Stomach (tissue), 9 donors: ENCODE results near the gene ANP32E. TPM values are rescaled to one million over a fixed set of nuclear protein-coding genes. Genes with fewer than 3 reads are reported as not detected.
A peak's percentile ranks its signal among the peaks of the same experiment; 100 is the strongest.
"Not testable (repeated sequence)": the region's sequence is repeated elsewhere in the genome, so short reads cannot be mapped to it uniquely, and the experiment has no call there.

Experiments
- DNase-seq, 2 donors: peaks; one replicate each; pipeline versions ENCODE4 v3.0.0 to v3.0.0-alpha.2; 2013 to 2019
- H3K27ac ChIP-seq, 5 donors: fragments of 200-600 bp in 4 of 5; sonication (generic) in 4 of 5; one replicate each; pipeline ENCODE4 v1.5.1; 2013 to 2019; ENCODE audit warnings: mild to moderate bottlenecking in 1 of 5, moderate library complexity in 1 of 5
- H3K27me3 ChIP-seq, 3 donors: fragments of 200-600 bp; sonication (generic); one replicate each; pipeline ENCODE4 v1.5.1; 2017 to 2019; ENCODE audit warnings: mixed run types in 1 of 3
- H3K36me3 ChIP-seq, 4 donors: fragments of 200-600 bp; sonication (generic); 1 replicate in 3 of 4; 2 replicates in 1 of 4; pipeline ENCODE4 v1.5.1; 2016 to 2019
- H3K4me1 ChIP-seq, 4 donors: fragments of 200-600 bp; sonication (generic); one replicate each; pipeline ENCODE4 v1.5.1; 2016 to 2019
- H3K4me3 ChIP-seq, 4 donors: fragments of 200-600 bp; sonication (generic) in 3 of 4; one replicate each; pipeline ENCODE4 v1.5.1; 2016 to 2019; ENCODE audit warnings: mild to moderate bottlenecking in 1 of 4
- H3K9me3 ChIP-seq, 4 donors: fragments of 200-600 bp; sonication (generic); one replicate each; pipeline ENCODE4 v1.5.1; 2016 to 2019
- CTCF ChIP-seq, 7 experiments: fragments of 450-650 bp in 4 of 7; fragments of 200-600 bp in 3 of 7; sonication (generic) in 3 of 7; IDR thresholded peaks; one replicate each; pipeline ENCODE4 v1.5.1; 2016 to 2019; ENCODE audit warnings: antibody characterized with exemption in 7 of 7, control low read depth in 2 of 7, mild to moderate bottlenecking in 1 of 7
- EP300 ChIP-seq: sonication (generic); formaldehyde crosslinking; IDR thresholded peaks from one replicate; pipeline ENCODE4 v1.6.1; 2017; ENCODE audit warnings: antibody characterized with exemption
- POLR2A ChIP-seq, 4 donors: fragments of 450-650 bp; IDR thresholded peaks; one replicate each; pipeline ENCODE4 v1.6.1; 2016; ENCODE audit warnings: antibody characterized with exemption in 4 of 4, control low read depth in 2 of 4, mild to moderate bottlenecking in 1 of 4, moderate library complexity in 1 of 4
- POLR2AphosphoS5 ChIP-seq, 3 donors: sonication (generic); formaldehyde crosslinking; IDR thresholded peaks; one replicate each; pipeline ENCODE4 v1.6.1; 2016; ENCODE audit warnings: antibody characterized with exemption in 3 of 3
- WGBS, 5 donors: extraction: QIAGEN DNeasy Blood & Tissue Kit in 3 of 5; methylation state at CpG; one replicate each; pipeline versions ENCODE4 v1.1.5 to v1.1.7; 2013 to 2018; 5-methylcytosine and 5-hydroxymethylcytosine counted together
- intact Hi-C: fragments of 100-400 bp; cut with DNase I; formaldehyde crosslinking; loops from one replicate; pipeline ENCODE4 v1.15.1; 2023; ENCODE audit warnings: low total_unique reads
- polyA plus RNA-seq, 3 donors: library from polyadenylated mRNA; stranded (reverse); fragments of 200-250 nt; gene quantifications; one replicate each; pipeline ENCODE4 v1.2.3, GENCODE V29; 2013
- total RNA-seq, 5 donors: library from RNA; depleted of rRNA; stranded (reverse); fragments of >200 nt; gene quantifications; one replicate each; pipeline versions ENCODE4 v1.1.0 to v1.2.3, GENCODE V29; 2014 to 2016
- donor health status: healthy with polysubstance abuse.
- donor health status: Bipolar disorder and iron deficiency.
- donor health status: healthy.

ANP32E gene
- total and polyA plus RNA-seq, 8 donors: 7.0 to 33.2 (median 15.8) TPM

- intact Hi-C loops: no loop called here
- H3K9me3 ChIP-seq: no peaks in the 10 kb centered on the region
- WGBS, 5 donors: 81 to 91% (median 82%) methylated on average over 4 of the region's 4 CpGs
Measured at GRCh38 chr1:150194381-150195031, 41.4 kb downstream of the ANP32E start.

GRCh38 chr1:150192012-150192411 is 43.9 kb downstream of the ANP32E start:
- no peak for TF ChIP-seq POLR2A (IDR thresholded peaks at IDR 0.05)
- TF ChIP-seq CTCF (IDR thresholded peaks at IDR 0.05): no peak
- TF ChIP-seq EP300: no peak
- TF ChIP-seq POLR2AphosphoS5 (IDR thresholded peaks at IDR 0.05): no peak
- WGBS, 5 donors: 52 to 65% (median 60%) methylated on average over 2 of the region's 2 CpGs
- H3K9me3 ChIP-seq: no peaks in the 10 kb centered on the region
- peaks cover 0 to 9% (median 2%) of the 10 kb centered on the region in 4 donors for H3K4me1 ChIP-seq
- intact Hi-C loops: no loop called here
- no peak for DNase-seq
- H3K4me3 ChIP-seq: no peak overlapping the region
- peaks cover 0 to 13% (median 0%) of the 10 kb centered on the region in 3 donors for H3K27me3 ChIP-seq
- H3K27ac ChIP-seq: no peak overlapping the region
- H3K36me3 ChIP-seq: no peaks in the 10 kb centered on the region

More at GRCh38 chr1:150194381-150195031, 41.4 kb downstream of the ANP32E start:
- DNase-seq: no peak
- Histone ChIP-seq H3K36me3 (no peaks in the 10 kb centered on the region), H3K27me3 (peaks cover 0 to 5% (median 0%) of the 10 kb centered on the region in 3 donors), H3K4me1 (no peaks in the 10 kb centered on the region), H3K27ac (no peak overlapping the region), H3K4me3 (no peak overlapping the region)
- TF ChIP-seq EP300 (no peak), POLR2A (IDR thresholded peaks at IDR 0.05) (no peak), POLR2AphosphoS5 (IDR thresholded peaks at IDR 0.05) (no peak), CTCF (IDR thresholded peaks at IDR 0.05) (no peak)

GRCh38 chr1:150187560-150187931 is 48.4 kb downstream of the ANP32E start:
- Histone ChIP-seq H3K36me3 (no peaks in the 10 kb centered on the region), H3K27ac (no peak overlapping the region), H3K9me3 (no peaks in the 10 kb centered on the region), H3K4me3 (no peak overlapping the region), H3K4me1 (peaks cover 0 to 18% (median 3%) of the 10 kb centered on the region in 4 donors), H3K27me3 (peaks cover 0 to 8% (median 0%) of the 10 kb centered on the region in 3 donors)
- no peak for TF ChIP-seq POLR2AphosphoS5 (IDR thresholded peaks at IDR 0.05)
- no peak for TF ChIP-seq CTCF (IDR thresholded peaks at IDR 0.05)
- no peak for TF ChIP-seq EP300
- TF ChIP-seq POLR2A (IDR thresholded peaks at IDR 0.05): no peak
- DNase-seq: no peak
- WGBS, 5 donors: 28 to 37% (median 33%) methylated on average over 3 of the region's 3 CpGs
- intact Hi-C loops: no loop called here

- no peaks in the 10 kb centered on the region for H3K36me3 ChIP-seq
- WGBS, 5 donors: 23 to 33% (median 31%) methylated on average over 10 of the region's 10 CpGs
- intact Hi-C loops: no loop called here
- H3K4me1 ChIP-seq: peaks cover 0 to 18% (median 3%) of the 10 kb centered on the region in 4 donors
- peak overlapping the region in 3 of 5 donors; percentile 18 to 59 (median 41) for H3K27ac ChIP-seq
- no peaks in the 10 kb centered on the region for H3K9me3 ChIP-seq
- peaks cover 0 to 8% (median 0%) of the 10 kb centered on the region in 3 donors for H3K27me3 ChIP-seq
- no peak overlapping the region for H3K4me3 ChIP-seq
- TF ChIP-seq CTCF (IDR thresholded peaks at IDR 0.05): peak in 3 of 7 experiments; percentile 12 to 35 (median 24)
- no peak for TF ChIP-seq POLR2A (IDR thresholded peaks at IDR 0.05)
- TF ChIP-seq EP300: no peak
- no peak for TF ChIP-seq POLR2AphosphoS5 (IDR thresholded peaks at IDR 0.05)
- peak in 1 of 2 donors; percentile 76 for DNase-seq
Measured at GRCh38 chr1:150186789-150187559, 48.9 kb downstream of the ANP32E start.

GRCh38 chr1:150186438-150186788 is 49.5 kb downstream of the ANP32E start:
- DNase-seq, H3K4me3 ChIP-seq, intact Hi-C loops, H3K36me3 ChIP-seq, H3K9me3 ChIP-seq, H3K27me3 ChIP-seq: not testable (repeated sequence)
- Histone ChIP-seq H3K27ac (peak overlapping the region in 3 of 5 donors; percentile 18 to 59 (median 41)), H3K4me1 (peaks cover 0 to 18% (median 3%) of the 10 kb centered on the region in 4 donors)
- WGBS, 5 donors: 70 to 79% (median 72%) methylated on average over 7 of the region's 7 CpGs
